ENCODE data around the gene OR51V1.
"Not testable (repeated sequence)": the region's sequence is repeated elsewhere in the genome, so short reads cannot be mapped to it uniquely, and the experiment has no call there.

The OR51V1 gene

DNA sequence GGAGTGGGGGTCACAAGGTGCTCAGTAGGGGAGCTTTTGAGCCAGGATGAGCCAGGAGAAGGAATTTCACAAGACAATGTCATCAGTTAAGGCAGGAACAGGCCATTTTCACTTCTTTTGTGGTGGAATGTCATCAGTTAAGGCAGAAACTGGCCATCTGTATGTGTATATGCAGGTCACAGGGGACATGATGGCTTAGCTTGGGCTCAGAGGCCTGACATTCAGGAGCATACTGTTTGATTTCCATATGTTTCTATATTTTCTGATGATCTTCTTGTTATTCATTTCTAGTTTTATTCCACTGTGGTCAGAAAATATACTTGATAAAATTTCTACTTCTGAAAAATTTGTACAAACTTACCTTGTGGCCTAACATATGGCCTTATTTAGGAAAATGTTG is 34.6 kb downstream of the OR51V1 start:
- DNase-seq (ENCODE audit: low read depth in 2 of 2) = not testable (repeated sequence)

DNA sequence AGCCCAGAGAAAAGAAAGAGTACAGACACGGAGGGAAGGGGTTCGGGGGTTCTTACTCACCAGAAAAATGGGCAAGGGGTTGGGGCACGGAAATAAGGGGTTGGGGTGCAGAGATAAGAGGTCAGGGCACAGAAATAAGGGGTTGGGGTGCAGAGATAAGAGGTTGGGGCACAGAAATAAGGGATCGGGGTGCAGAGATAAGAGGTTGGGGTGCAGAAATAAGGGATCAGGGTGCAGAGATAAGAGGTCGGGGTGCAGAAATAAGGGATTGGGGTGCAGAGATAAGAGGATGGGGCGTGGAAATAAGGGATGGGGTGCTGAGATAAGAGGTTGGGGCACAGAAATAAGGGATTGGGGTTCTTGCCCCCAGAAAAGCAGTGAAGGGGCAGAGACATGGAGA is 35.7 kb downstream of the OR51V1 start:
- not testable (repeated sequence) for DNase-seq (ENCODE audit: low read depth in 2 of 2)

DNA sequence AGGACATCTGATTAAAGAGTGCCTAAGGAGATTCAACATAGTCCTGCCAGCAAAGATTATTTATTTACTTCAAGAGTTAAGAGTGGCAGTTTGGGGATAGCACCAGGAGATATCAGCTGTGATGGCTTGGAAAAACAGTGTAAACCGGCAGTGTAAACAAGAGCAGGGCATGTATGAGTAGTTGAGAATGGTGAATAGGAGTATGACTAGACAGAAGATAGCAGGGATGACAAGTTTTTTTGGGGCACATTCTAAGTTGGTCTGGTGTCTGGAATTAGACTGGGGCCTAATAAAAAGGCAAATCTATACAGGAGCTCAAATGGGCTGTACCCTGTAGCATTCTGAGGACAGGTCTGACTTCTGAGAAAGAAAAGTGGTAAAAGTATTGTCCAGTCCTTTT is 39.4 kb downstream of the OR51V1 start:
- DNase-seq (ENCODE audit: low read depth in 2 of 2) = not testable (repeated sequence)

DNA sequence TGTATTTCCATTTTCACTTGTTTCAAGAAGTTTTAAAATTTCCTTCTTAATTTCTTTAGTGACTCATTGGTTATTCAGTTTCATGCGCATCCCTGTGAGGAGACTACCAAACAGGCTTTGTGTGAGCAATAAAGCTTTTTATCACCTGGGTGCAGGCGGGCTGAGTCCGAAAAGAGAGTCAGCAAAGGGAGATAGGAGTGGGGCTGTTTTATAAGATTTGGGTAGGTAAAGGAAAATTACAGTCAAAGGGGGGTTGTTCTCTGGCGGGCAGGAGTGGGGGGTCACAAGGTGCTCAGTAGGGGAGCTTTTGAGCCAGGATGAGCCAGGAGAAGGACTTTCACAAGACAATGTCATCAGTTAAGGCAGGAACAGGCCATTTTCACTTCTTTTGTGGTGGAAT is 40.3 kb downstream of the OR51V1 start:
- not testable (repeated sequence) for DNase-seq (ENCODE audit: low read depth in 2 of 2)

DNA sequence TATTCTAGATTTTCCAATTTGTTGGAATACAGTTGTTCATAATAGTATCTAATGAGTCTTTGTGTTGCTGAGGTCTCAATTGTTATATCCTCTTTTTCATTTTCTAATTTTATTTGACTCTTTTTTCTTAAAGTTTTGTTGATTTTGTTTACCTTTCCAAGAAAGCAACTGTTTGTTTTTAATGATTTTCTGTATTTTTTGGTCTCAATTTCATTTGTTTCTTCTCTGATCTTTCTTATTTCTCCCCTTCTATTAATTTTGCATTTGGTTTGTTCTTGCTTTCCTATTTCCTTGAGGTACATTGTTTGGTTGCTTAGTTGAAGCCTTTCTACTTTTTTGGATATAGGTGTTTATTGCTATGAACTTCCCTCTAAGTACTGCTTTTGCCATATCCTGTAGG is 40.7 kb downstream of the OR51V1 start:
- no peak for DNase-seq (ENCODE audit: low read depth in 2 of 2)

DNA sequence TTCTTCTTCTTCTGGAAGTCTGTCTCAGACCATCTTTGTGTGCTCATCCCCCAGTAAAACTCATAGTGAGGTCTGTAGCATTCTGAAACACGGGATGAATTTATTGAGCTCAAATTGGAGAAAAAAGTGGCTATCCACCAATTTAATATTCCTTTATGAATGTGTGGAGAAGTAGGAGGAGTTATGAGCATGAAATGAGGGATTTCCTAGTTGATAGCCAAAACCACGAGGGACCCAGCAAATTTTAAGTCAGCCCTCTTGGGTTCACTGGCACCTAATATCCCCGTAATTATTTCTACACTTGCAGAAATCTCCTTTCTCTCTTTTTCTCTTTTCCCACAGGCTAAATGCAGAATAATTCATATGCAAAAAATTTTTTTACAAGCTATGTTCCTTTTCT is 45.8 kb downstream of the OR51V1 start, which contains the start of gene OR52A1:
Gene OR52A1 (minus strand): TSS at position 101 of the 400 bp plus-strand sequence. CDS start 2,388 bp downstream, outside the sequence.
- DNase-seq (ENCODE audit: low read depth in 2 of 2) = no peak

DNA sequence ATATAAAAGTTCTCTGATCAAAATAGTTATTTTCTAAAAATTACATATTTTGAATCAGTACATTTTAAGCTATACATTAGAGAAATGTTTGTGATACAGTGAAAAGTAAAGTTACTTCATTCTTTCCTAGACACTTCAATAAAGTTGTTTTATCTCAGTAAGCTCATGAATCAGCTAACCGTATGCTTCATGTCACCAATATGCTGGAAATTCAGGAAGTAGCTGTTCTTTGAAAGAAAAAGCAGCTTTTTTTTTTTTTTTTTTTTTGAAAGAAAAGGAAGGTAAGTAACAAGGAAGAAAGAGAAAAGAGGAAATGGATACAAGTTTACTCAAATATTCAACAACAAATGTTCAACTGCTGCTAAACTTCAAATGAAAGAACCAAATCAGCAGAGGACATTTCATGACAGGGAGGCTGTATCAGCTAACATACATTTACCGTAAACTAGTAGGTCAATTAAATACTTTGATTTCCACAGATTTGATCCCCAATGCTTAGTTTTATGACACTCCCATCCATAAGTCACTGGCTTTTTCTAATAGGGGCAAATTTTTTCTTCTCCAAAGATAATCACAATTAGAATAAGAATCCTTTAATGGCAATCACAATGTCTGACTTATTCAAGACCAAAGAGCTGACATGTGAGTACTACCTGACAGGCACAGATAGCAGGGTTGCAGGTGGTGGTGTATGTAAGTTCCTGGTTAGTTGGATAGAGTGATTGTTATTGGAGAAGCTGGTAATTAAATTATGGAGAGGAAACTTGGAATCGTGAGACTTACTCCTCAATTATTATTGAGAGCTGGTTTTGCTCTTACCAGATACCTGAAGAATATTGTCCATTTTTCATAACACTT is 46.7 kb downstream of the OR51V1 start:
- DNase-seq (ENCODE audit: low read depth in 2 of 2) = no peak

DNA sequence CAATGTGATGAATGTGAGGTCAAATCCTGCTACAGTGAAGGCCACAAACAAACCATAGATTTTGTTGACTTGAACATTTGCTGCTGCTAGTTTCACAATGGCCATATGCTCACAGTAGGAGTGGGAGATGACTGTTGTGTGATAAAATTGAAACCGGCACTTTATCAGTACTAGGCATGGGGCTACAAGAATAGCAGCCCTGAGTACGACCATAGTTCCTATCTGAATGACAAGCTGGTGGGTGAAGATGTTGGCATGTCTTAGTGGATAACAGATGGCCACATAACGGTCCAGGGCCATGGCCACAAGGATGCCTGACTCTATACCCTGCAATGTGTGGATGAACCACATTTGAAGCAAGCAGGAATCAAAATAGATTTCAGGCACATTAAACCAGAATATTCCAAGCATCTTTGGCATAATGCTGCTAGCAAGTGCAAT is 48.7 kb downstream of the OR51V1 start:
- no peak for DNase-seq (ENCODE audit: low read depth in 2 of 2)
